ENCODE results near the gene COG2.

The COG2 gene

DNA sequence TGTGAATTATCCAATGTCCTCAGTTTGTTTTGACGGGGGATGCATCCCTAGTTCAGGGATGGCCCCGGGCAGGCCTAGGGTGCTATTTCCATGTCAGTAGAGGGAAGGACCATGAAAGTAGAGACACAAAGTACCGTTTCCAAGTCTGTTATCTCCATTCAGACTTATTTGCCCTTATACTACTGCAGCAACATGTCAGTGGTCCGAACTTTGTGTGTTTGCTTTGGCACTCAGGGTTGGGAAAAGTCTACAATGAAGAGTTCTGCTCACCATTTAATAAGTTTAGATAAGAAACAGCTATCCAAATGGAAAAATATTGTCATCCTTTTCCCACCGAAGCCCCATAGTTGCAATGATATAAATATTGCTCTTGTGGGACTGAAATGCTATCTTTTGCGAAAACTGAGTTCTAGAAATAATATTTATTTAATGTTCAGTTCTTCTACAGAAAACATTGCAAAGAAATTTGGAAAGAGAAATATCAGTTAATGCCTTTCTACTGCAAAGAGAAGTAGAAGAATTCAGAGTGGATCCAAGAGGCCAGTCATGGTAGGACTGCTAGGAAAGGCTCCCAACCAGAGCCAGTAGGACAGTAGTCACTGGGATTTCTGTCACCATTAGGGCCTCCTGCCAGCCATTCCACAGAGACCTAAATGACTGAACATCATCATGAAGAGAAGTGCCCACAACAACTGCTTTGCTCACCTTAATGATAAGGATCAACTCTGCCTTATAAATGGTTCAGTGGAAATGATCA is 83.2 kb downstream of the COG2 start:
- DNase-seq: no peak

DNA sequence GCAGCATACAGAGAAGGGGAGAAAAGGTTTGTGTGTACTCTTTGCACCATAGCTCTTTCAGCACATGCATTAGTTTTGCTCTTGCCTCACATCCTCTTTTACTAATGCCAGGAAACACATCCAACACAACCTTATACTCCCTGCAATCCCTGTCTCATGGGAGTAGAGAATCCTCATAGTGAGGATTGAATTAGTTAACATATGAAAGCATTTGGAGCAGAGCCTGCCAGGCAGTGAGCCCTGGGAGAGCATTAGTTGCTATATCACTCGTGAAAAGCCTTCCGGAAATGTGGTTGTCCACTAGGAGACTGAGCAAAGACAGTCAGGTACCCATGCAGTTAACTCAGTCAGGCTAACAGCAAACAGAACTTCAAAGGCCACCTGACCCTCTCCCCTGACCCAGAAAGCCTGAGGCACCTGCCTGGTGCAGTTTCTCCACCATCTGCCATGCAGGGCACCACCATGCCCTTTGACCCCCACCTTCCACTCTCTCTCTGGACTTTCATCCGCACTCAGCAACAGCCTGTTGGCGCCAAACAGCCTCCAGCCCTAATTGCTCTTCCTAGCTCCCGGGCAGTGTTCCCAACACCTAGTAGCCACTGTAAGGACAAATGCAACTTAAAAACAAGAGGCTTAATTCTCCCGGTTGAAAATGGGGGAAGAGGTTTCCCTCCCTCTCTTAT is 86.6 kb downstream of the COG2 start:
- no peak for DNase-seq

DNA sequence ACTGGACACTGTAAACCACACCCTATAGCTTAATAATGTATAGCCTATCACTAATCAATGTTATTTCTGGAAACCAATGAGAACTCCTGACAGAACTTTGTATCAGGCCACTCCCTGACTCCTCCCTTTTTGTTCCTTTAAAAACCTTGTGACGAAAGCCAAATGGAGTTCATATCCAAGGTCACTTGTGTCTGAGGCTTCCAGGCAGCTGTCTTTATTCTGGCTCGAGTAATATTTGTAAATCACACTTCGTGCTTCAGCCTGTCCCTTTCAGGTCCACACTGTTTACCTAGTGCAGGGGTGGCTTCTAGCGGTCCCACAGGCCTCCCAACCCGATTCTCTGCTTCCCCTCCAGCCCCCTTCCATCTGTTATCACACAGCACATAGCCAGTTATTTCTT is 88.7 kb downstream of the COG2 start:
- no peak for DNase-seq

DNA sequence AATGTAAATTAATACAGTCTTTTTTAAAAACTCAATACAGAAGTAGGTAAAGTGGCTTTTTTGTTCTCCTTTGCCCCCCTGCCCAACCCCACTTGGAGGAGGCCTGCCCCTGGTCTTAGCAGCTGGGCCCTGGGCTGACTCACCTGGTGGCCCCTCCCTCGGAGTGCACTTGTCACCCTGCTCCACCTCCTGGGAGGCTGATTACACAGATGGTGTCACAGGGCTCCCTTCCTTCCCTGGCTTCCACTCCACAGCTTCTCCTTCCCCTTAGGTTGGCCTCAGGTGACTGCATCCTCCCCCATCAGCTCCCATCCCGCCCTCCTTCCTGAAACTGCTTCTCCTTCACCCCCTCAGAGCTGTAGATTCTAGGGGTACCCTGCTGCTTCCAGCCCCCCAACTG is 93.2 kb downstream of the COG2 start:
- no peak for DNase-seq

DNA sequence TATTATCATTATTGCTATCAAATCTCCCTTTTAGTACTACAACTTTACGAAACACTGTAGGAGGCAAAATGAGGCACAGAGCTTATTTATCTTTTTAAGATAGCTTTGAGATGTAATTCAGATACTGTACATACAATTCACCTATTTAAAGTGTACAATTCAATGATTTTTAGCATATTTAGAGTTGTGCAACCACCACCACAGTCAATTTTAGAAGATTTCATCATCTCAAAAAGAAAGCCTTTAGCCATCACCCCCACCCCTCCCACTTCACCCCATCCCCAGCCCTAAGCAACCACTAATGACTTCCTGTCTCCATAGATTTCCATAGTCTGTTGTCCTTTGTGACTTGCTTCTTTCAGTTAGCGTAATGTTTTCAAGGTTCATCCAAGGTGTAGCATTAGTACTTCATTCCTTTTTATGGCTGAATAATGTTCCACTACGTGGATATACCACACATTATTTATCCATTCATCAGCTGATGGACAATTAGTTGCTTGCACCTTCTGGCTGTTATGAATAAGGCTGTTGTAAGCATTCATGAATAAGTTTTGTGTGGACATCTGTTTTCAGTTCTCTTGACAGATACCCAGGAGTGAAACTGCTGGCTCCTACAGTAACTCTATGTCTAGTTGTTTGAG is 95.5 kb downstream of the COG2 start:
- DNase-seq: no peak

DNA sequence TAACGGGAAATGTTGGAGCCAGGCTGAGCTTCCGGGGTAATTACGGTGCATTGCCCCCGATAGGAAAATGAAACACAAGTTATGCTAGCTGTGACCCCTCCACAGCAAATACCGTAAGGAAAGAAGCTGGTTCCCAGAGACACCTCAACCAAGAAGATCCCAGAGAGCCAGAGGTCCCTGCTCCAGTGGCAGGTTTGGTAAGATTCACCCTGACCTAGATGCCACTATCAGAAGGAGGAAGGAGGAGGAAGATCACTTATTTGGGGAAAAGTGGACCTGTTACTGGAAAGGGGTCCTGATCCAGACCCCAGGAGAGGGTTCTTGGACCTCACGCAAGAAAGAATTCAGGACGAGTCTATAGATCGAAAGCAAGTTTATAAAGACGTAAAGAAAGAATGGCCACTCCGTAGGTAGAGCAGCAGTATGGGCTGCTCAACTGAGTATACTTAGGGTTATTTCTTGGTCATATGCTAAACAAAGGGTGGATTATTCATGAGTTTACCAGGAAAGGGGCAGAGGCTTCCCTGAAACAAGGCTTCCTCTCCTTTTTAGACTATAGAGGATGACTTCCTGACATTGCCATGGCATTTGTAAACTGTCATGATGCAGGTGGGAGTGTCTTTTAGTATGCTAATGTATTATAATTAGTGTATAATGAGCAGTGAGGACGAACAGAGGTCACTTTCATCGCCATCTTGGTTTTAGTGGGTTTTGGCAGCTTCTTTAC is 97.4 kb downstream of the COG2 start:
- DNase-seq: no peak
